COR-L47 (cell line): ENCODE data around the gene SPRYD3.
"Not testable (repeated sequence)": the region's sequence is repeated elsewhere in the genome, so short reads cannot be mapped to it uniquely, and the experiment has no call there.

Experiments used
- DNase-seq: peaks from one replicate; lab custom pipeline; 2025; lab: John Stamatoyannopoulos, UW

Gene SPRYD3

DNA sequence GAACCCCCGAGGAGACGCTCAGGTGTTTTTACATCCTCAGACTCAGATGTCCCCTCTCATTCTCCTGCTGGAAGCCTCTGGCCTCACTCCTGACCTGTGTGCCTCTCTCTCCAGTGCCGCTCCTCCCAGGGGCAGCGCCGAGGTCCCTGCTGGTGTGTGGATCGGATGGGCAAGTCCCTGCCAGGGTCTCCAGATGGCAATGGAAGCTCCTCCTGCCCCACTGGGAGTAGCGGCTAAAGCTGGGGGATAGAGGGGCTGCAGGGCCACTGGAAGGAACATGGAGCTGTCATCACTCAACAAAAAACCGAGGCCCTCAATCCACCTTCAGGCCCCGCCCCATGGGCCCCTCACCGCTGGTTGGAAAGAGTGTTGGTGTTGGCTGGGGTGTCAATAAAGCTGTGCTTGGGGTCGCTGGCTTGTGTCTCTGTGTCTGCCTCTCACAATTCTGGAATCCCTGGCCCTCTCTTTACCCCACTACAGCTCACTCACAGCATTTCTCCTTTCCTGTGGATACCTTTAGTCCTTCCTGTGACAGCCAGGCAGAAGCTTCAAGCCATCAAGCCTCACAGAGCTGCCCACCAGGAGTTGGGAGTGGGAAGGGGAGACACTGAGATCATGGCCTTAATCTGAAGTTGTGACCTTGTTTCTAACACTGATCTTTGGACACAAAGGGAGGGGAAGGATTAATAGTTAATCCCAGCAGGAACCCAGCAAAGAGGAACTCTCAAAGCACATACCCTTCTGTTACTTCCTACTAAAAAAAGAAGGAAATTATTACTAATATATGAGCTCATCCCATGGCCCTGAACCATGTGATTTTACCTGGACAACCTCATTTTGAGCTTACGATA is 23.0 kb upstream of the SPRYD3 start:
- DNase-seq = no peak

GRCh38 chr12:53101266-53101665 is 22.1 kb upstream of the SPRYD3 start:
- no peak for DNase-seq

- DNase-seq = no peak
Observed at GRCh38 chr12:53100466-53101151, 21.4 kb upstream of the SPRYD3 start.

DNA sequence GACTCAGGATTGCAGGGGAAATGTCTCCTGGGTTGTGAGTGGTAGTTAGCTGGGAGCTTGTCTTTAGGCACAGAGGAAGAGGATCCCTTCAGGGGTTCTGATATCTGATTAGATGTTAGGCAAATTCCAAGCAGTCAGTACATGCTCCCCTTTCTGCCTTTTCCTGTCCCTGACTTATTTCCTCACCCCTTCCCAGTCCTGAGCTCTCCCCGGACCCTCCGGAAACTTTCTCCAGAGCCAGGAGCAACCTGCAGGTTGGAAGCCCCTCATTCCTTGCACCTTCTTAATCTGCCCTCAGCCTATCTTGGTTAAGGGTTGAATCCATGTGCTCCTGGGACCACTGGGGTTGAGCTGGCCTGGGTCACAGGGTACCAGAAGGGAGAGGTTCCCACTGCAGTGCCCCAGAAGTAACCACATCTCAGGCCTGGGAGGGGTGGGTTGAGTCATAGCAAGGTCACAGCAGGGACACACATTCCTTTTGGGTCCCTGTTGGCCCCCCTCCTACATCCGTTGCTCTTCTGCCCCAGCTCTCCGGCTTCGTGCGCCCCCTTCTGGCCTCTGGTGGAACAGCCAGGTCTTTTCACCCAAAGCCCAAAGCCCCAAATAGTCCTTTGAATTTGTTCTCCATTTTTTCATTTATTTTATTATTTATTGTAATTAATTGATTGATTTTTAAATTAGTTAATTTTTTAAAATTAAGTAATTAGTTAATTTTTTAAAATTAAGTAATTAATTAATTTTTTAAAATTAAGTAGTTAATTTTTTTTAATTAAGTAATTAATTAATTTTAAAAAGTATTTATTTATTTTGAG is 20.1 kb upstream of the SPRYD3 start:
- peak; percentile 58 for DNase-seq

DNA sequence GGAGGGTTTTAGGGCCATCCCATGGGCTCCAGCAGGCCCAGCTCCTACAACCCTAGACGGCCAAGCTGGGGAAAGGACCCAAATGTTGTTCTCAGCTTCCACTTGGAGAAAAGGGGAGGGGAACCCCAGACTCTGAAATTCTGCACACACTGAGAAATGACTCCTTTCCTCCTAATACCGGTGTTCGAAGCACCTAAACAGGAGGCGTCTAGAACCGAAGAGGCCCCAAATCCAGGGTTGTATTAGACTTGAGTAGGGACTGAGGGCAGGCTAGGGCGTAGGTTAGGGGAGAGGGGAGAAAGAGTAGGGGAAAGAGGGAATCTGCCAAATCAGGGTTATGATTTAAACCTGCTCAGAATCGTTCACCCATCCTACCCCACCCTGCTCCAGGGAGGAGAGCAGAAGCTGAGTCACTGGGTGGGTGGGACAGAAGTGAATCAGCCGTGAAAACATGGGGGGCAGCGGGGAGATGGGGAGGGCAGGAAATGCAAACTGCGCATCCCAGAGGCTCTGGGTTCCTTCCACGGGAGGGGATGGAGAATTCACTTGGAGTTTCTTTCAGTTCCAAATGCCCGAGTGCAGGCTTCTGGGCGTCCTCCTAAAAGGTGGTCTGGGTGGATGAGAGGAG is 19.3 kb upstream of the SPRYD3 start:
- no peak for DNase-seq

DNA sequence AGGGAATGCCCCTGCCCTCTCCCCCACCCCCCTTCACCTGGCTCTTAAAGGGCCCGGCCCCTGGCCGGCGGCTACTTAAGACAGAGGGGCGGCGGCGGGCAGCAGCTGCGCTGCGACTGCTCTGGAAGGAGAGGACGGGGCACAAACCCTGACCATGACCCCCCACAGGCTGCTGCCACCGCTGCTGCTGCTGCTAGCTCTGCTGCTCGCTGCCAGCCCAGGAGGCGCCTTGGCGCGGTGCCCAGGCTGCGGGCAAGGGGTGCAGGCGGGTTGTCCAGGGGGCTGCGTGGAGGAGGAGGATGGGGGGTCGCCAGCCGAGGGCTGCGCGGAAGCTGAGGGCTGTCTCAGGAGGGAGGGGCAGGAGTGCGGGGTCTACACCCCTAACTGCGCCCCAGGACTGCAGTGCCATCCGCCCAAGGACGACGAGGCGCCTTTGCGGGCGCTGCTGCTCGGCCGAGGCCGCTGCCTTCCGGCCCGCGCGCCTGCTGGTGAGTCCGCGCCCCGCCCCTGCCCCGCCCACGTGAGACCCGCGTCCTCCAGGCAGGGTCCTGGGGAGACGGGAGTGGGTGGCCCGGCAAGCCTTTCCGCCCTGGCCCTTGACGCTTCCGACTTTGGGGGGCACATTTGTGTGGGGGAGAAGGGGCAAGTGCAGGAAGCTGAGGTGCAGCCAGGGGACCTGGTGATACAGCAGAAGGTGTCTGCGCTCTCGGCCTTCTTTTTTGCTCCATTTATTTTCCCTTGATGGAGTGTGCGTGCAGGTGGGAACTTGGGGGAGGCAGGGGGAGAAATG is 18.6 kb upstream of the SPRYD3 start, which contains the start of gene IGFBP6:
Gene IGFBP6 (plus strand): TSS at position 104 of the 790 bp plus-strand sequence. CDS start 51 bp downstream, at position 155.
- peak; percentile 85 for DNase-seq

- DNase-seq = no peak
Observed at GRCh38 chr12:53097207-53097563, 18.0 kb upstream of the SPRYD3 start.

DNA sequence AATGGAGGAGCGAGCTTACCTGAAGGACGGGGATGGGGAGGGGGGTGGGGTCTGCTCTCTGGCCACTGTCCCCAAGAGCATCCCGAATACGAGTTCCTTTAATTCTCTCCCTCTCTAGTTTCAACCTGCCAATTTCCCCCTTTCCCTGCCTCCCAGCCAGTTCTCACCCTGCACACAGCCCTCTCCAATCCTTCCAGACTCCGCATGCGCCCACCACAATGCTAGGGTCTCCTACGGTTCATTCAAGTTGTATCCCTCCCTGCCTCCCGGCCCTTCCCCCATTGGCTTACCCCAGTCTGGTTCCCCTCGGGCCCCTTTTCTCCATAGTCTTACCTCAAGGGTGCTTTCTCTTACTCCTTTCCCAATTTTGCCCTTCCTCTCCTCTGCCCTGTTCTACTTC is 17.6 kb upstream of the SPRYD3 start:
- no peak for DNase-seq

DNA sequence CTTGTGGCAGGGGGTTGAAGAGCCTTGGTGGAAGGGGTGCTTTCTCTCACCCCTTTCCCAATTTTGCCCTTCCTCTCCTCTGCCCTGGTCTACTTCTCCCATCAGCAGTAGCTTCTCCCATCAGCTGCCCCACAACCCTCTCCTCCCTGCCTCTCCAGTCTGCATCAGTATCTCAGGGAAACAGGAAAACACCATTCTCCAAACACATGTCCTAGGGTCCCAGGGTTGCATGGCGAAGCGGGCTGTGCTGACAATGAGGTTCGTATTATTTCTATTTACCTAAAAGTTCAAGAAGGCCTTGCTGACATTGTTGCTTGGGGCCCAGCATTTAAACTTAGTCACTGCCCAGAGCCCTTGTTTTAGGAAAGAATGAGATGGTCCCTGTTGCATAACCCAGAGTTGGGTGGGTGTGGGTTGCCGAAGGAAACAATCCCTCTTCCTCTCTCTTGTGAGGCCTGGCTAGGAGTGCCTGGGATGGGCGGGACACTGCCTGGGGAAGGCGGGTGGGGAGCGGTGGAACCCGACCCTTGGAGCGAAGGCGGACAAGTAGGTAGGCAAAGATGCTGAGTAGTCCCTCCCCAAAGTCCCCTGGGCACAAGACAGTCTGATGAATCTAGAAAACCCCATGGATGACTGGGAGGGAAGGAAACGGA is 17.0 kb upstream of the SPRYD3 start:
- no peak for DNase-seq

GRCh38 chr12:53095596-53095895 is 16.4 kb upstream of the SPRYD3 start:
- DNase-seq = not testable (repeated sequence)

DNA sequence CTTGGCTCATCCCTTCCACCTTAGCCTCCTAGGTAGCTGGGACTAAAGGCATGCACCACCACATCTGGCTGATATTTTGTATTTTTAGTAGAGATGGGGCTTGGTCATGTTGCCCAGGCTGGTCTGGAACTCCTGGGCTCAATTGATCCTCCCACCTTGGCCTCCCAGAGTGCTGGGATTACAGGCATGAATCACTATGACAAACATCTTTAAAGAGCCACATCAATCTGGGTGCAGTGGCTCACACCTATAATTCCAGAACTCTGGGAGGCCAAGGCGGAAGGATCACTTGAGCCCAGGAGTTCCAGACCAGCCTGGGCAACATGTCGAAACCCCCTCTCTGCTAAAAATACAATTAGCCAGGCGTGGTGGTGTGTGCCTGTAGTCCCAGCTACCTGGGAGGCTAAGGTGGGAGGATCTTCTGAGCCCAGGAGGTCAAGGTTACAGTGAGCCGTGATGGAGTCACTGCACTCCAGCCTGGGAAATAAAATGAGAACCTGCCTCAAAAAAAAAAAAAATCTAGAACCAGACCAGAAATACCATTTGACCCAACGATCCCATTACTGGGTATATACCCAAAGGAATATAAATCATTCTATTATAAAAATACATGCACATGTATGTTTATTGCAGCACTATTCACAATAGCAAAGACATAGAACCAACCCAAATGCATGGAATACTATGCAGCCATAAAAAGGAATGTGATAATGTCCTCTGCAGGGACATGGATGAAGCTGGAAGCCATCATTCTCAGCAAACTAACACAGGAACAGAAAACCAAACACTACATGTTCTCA is 15.8 kb upstream of the SPRYD3 start:
- DNase-seq = not testable (repeated sequence)

- no peak for DNase-seq
Observed at GRCh38 chr12:53094394-53094787, 15.2 kb upstream of the SPRYD3 start.

DNA sequence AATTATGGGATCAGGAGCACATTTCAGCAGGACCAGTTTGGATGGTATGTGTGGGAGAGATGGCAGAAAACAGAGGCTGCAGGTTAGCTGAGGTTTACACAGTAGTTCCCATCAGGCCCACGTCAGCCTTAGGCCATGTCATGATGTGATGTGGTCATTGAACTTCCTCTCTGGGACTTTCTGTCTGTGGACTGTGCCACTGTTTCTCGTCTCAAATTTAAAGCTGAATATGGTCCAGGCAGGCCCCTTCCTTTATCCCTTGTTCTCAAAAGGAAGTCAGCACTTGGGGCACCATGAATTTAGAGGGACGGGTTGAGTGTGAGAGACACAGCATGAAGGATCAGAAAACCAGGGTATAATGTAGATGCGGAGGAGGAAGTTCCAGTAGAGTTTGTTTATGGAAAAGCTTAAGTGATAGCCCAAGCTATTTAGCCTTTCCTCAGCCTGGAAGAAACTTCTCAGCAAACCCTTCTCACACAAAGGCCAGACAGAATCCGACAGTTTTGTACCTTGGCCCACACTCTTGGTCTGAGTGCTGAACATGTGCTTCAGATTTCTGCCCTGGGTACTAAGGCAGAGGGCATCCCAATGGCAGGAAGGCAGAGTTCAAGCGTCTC is 14.7 kb upstream of the SPRYD3 start:
- no peak for DNase-seq

- no peak for DNase-seq
Observed at GRCh38 chr12:53091756-53092155, 12.6 kb upstream of the SPRYD3 start.

GRCh38 chr12:53090554-53090953 is 11.4 kb upstream of the SPRYD3 start:
- DNase-seq = no peak

DNA sequence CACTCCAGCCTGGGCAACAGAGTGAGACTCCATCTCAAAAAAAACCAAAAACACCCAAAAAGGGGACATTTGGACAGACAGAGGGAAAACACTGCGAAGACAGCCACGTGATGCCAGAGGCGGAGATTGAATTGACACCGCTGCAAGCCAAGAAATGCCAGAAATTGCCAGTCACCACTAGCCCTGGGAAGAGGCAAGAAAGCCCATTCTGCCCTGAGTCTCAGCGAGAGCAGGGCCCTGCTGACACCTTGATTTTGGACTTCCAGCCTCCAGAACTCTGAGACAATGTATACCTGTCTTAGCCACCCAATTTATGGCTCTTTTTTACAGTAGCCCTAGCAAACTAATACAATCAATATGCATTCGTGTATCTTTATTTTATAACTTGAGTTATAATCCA is 10.9 kb upstream of the SPRYD3 start:
- DNase-seq = no peak

- no peak for DNase-seq
Observed at GRCh38 chr12:53086361-53086760, 7.2 kb upstream of the SPRYD3 start.

DNA sequence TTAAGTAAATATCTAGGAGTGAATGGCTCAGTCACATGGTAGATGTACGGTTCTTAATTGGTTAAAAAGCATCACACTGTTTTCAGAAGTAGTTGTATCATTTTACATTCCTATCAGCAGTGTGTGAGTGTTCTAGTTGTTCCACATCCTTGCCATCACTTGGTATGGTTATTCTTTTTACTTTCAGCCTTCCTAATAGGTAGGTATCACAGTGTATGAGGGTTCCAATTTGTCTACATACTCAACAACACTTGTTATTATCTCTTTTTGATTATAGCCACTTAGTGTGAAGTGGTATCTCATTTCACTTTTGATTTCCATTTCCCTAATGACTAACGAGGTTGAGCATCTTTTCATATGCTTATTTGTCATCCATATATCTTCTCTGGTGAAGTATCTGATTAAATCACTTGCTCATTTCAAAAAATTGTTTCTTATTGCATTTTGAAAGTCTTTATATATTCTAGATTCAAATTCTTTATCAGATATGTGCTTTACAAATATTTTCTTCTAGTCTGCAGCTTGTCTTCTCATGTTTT is 3.5 kb upstream of the SPRYD3 start:
- DNase-seq = no peak
